GM12872 (cell line): ENCODE results near the gene KLHL26.

Experiments used
- CTCF ChIP-seq: IDR thresholded peaks from 3 replicates; pipeline ENCODE4 v1.5.1; 2011; ENCODE audit warnings: low read depth, mild to moderate bottlenecking, low read length, moderate library complexity; ENCODE audit not compliant: insufficient read depth

Gene KLHL26

GRCh38 chr19:18717601-18718000 is 80.8 kb downstream of the KLHL26 start:
- no peak for TF ChIP-seq CTCF

- TF ChIP-seq CTCF, result no peak
Measured at GRCh38 chr19:18718015-18718526, 81.2 kb downstream of the KLHL26 start.

- TF ChIP-seq CTCF, result no peak
Measured at GRCh38 chr19:18718846-18719458, 82.1 kb downstream of the KLHL26 start.

GRCh38 chr19:18719541-18719940 is 82.7 kb downstream of the KLHL26 start:
- no peak for TF ChIP-seq CTCF
